NCI-H1694 (cell line): ENCODE measurements around the gene ARID5A.
"Not testable (repeated sequence)": the region's sequence is repeated elsewhere in the genome, so short reads cannot be mapped to it uniquely, and the experiment has no call there.

ENCODE experiments used
- DNase-seq: peaks from one replicate; lab custom pipeline; 2025; lab: John Stamatoyannopoulos, UW

Gene ARID5A

GRCh38 chr2:96556441-96557330 is 20.1 kb downstream of the ARID5A start:
- DNase-seq = no peak

GRCh38 chr2:96557421-96557820 is 20.9 kb downstream of the ARID5A start:
- DNase-seq = not testable (repeated sequence)

- no peak for DNase-seq
These were observed 21.5 kb downstream of the ARID5A start for GRCh38 chr2:96558061-96558460.

- DNase-seq = no peak
These were observed 21.9 kb downstream of the ARID5A start for GRCh38 chr2:96558485-96558884.

GRCh38 chr2:96564026-96564425 is 27.5 kb downstream of the ARID5A start:
- DNase-seq = no peak

- DNase-seq = no peak
These were observed 28.0 kb downstream of the ARID5A start for GRCh38 chr2:96564563-96564962.

- no peak for DNase-seq
These were observed 28.6 kb downstream of the ARID5A start for GRCh38 chr2:96565111-96565510.

- no peak for DNase-seq
These were observed 31.5 kb downstream of the ARID5A start for GRCh38 chr2:96568094-96568493.

GRCh38 chr2:96574364-96574763 is 37.8 kb downstream of the ARID5A start:
- DNase-seq = no peak

- no peak for DNase-seq
These were observed 39.4 kb downstream of the ARID5A start for GRCh38 chr2:96575785-96576456.

- DNase-seq = no peak
These were observed 40.9 kb downstream of the ARID5A start for GRCh38 chr2:96577501-96577900.

- DNase-seq = no peak
These were observed 42.2 kb downstream of the ARID5A start for GRCh38 chr2:96578731-96579130.

- no peak for DNase-seq
These were observed 42.9 kb downstream of the ARID5A start for GRCh38 chr2:96579422-96579821.

GRCh38 chr2:96580771-96581170 is 44.2 kb downstream of the ARID5A start:
- no peak for DNase-seq

- DNase-seq = no peak
These were observed 47.5 kb downstream of the ARID5A start for GRCh38 chr2:96584017-96584416.

GRCh38 chr2:96587843-96588242 is 51.3 kb downstream of the ARID5A start:
- DNase-seq = no peak

- no peak for DNase-seq
These were observed 54.5 kb downstream of the ARID5A start for GRCh38 chr2:96591054-96591453.

- DNase-seq = no peak
These were observed 54.9 kb downstream of the ARID5A start for GRCh38 chr2:96591494-96591893.

GRCh38 chr2:96594282-96594681 is 57.7 kb downstream of the ARID5A start:
- no peak for DNase-seq

GRCh38 chr2:96594691-96595152 is 58.2 kb downstream of the ARID5A start:
- no peak for DNase-seq

GRCh38 chr2:96596596-96596995 is 60.0 kb downstream of the ARID5A start:
- DNase-seq = no peak

- DNase-seq = no peak
These were observed 63.4 kb downstream of the ARID5A start for GRCh38 chr2:96599941-96600340.
